Measurements from ENCODE around the gene ACIN1. TPM values are rescaled to one million over a fixed set of nuclear protein-coding genes. Genes with fewer than 3 reads are reported as not detected.

The ACIN1 gene
- total and polyA plus RNA-seq, 2 of the 8 experiments (the other 6 are each of a cell fraction or from before 2014, with no cell fraction given), result 132 to 233 TPM

GRCh38 chr14:23110579-23111365, 15.8 kb upstream of the ACIN1 start:
- H2BK12ac ChIP-seq (ENCODE audit: low read depth, low read length), result no peak overlapping the region
- H2BK20ac ChIP-seq (ENCODE audit: low read length), result no peak overlapping the region
- no peaks in the 10 kb centered on the region for H3K36me3 ChIP-seq (ENCODE audit: control insufficient read depth in 2 of 4, insufficient read depth in 4 of 4, low read length in 3 of 4)
- ChIA-PET POLR2A (ENCODE audit: partially characterized antibody) (interaction anchor here (1.1 to 3.1 kb wide), 3 partner anchors 9 to 39 kb away, joined by 3 to 13 read pairs (median 10); partner anchors contain the start of genes ACIN1 and C14orf119), CTCF (ENCODE audit: partially characterized antibody) (interaction anchor here (0.6 to 3.7 kb wide), 9 partner anchors 9 to 91 kb away, joined by 3 to 22 read pairs (median 12); partner anchors contain the start of genes ACIN1, C14orf119 and CEBPE)
- peaks cover 3 to 4% of the 10 kb centered on the region in 2 experiments; a peak in 2 of 4 replicates for H3K9me3 ChIP-seq (ENCODE audit: insufficient read depth in 2 of 2, low read depth in 1 of 2, low read length in 1 of 2)
- peaks cover 0 to 3% (median 0%) of the 10 kb centered on the region in 4 experiments; a peak in 2 of 7 replicates for H3K27me3 ChIP-seq (replicated peaks in 1 of 4; ENCODE audit: control insufficient read depth in 3 of 4, extremely low read depth in 1 of 4, insufficient read depth in 3 of 4, low read length in 3 of 4)
- WGBS, 2 experiments (ENCODE audit: extremely low coverage in 1 of 2, insufficient coverage in 1 of 2, insufficient read length in 1 of 2, insufficient replicate concordance in 2 of 2, low coverage in 1 of 2, low lambda C conversion rate in 2 of 2, missing lambda C conversion rate in 1 of 2), result 87 to 100% methylated on average over 2 to 5 of the region's 5 CpGs
- H3K79me1 ChIP-seq (ENCODE audit: low read depth, low read length), result no peaks in the 10 kb centered on the region
- no peak overlapping the region for H3K23ac ChIP-seq (ENCODE audit: insufficient read length)
- H3K4me3 ChIP-seq (ENCODE audit: extremely low read depth in 1 of 4, insufficient read depth in 2 of 4, low read depth in 3 of 4, low read length in 4 of 4), result no peak overlapping the region
- no peak overlapping the region for H4K8ac ChIP-seq (ENCODE audit: extremely low read depth, insufficient read depth, low read length)
- H3K4me1 ChIP-seq (replicated peaks in 1 of 4; ENCODE audit: control insufficient read depth in 3 of 4, insufficient read depth in 4 of 4, low read length in 3 of 4), result peaks cover 4 to 18% (median 9%) of the 10 kb centered on the region in 4 experiments
- DNase-seq (ENCODE audit: low read depth in 1 of 2, low spot score in 2 of 2), result no peak
- no peak overlapping the region for H2BK15ac ChIP-seq (ENCODE audit: low read length)
- no peak overlapping the region for H3K27ac ChIP-seq (ENCODE audit: low read depth, low read length)
- H4K5ac ChIP-seq (ENCODE audit: insufficient read length, low read depth, low read length), result no peak overlapping the region
- no peaks in the 10 kb centered on the region for H3K79me2 ChIP-seq (ENCODE audit: control insufficient read depth in 1 of 2, insufficient read depth in 2 of 2, low read length in 2 of 2)
- no peak overlapping the region for H2AK5ac ChIP-seq (ENCODE audit: low read depth, low read length)
- no peak overlapping the region for H4K91ac ChIP-seq (replicated peaks; ENCODE audit: insufficient read length, low read length)
- no peak overlapping the region for H3K4me2 ChIP-seq (ENCODE audit: insufficient read depth in 1 of 2, low read depth in 2 of 2, low read length in 2 of 2)
- H3K4ac ChIP-seq (replicated peaks; ENCODE audit: insufficient read length, low read depth, low read length), result no peak overlapping the region
- no peak overlapping the region for H3K56ac ChIP-seq (replicated peaks; ENCODE audit: insufficient read length, low read depth, low read length)
- no peak for FAIRE-seq
- H2AFZ ChIP-seq (ENCODE audit: low read length), result no peak overlapping the region
- no peak overlapping the region; a peak in 1 of 7 replicates for H3K9ac ChIP-seq (replicated peaks in 1 of 4; ENCODE audit: extremely low read depth in 1 of 4, low read depth in 3 of 4, low read length in 3 of 4)
- no peak overlapping the region for H3K18ac ChIP-seq (ENCODE audit: extremely low read depth, low read length)
- no peak overlapping the region for H2BK5ac ChIP-seq (ENCODE audit: low read depth, low read length)
- no peak overlapping the region for H2BK120ac ChIP-seq (replicated peaks; ENCODE audit: low read depth, low read length)
- no peaks in the 10 kb centered on the region for H4K20me1 ChIP-seq (replicated peaks in 1 of 2; ENCODE audit: control insufficient read depth in 1 of 2, insufficient read depth in 2 of 2, low read length in 2 of 2)
- no peak overlapping the region for H3K14ac ChIP-seq (ENCODE audit: insufficient read length)
- H3K23me2 ChIP-seq (ENCODE audit: low read depth, low read length), result no peaks in the 10 kb centered on the region; the same call in 1 of the 2 replicates
